ENCODE results near the gene MRGPRG.
"Not testable (repeated sequence)": the region's sequence is repeated elsewhere in the genome, so short reads cannot be mapped to it uniquely, and the experiment has no call there.

MRGPRG gene

DNA sequence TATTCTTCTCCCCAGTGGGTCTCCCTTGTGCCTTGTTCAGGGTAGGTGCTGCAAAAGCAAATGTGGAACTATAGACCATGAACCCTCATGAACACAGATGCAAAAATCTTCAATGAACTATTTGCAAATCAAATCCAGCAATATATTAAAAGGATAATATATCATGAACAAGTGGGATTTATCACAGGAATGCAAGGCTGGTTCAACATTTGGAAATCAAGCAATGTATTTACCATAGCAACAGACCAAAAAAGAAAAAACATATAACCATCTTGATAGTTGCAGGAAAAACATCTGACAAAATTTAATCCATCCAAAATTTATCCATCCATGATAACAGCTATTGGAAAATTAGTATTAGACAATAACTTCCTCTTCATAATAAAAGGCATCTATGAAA, 42.1 kb downstream of the MRGPRG start:
- no peak for DNase-seq (ENCODE audit: low spot score)

DNA sequence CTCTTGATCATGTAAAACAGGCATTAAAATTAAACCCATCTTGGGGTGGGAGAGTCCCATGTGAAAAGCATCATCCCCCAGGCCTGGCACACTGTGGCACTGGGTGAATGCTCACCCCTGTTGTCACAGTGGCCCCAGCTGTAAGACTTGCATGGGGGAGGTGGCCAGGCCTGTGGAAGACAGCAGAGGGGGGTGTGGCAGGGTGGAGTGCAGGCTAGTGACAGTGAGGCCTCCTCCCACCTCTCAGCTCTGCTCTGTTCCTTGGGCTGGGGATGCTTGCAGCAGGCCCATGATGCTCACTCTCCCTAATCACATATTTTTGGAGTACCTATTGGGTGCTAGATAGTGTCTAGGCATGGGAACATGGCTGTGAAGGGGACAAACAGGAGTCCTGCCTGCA, 43.4 kb downstream of the MRGPRG start:
- no peak for DNase-seq (ENCODE audit: low spot score)

DNA sequence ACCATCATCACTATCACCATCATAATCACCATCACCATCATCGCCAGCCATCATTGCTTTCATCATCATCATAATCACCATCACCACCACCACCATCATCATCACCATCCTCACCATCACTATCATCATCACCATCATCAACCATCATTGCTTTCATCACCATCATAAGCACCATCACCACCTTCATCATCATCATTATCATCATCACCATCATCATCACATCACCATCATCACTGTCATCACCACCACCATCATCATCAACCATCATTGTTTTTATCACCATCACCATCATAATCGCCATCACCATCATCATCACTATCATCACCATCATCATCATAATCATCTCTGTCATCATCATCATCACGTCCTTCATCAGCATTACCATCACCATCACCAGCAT, 44.2 kb downstream of the MRGPRG start:
- no peak for DNase-seq (ENCODE audit: low spot score)

DNA sequence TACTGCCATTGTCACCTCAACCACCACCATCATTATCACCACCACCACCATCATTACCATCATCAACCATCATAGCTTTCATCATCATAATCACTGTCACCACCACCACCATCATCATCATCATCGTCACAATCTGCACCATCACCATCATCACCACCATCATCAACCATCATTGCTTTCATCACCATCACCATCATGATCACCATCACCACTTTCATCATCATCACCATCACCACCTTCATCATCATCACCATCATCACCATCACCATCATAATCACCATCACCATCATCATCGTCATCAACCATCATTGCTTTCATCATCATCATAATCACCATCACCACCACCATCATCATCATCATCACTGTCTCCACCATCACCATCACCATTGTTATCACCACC, 44.8 kb downstream of the MRGPRG start:
- DNase-seq (ENCODE audit: low spot score) = no peak

DNA sequence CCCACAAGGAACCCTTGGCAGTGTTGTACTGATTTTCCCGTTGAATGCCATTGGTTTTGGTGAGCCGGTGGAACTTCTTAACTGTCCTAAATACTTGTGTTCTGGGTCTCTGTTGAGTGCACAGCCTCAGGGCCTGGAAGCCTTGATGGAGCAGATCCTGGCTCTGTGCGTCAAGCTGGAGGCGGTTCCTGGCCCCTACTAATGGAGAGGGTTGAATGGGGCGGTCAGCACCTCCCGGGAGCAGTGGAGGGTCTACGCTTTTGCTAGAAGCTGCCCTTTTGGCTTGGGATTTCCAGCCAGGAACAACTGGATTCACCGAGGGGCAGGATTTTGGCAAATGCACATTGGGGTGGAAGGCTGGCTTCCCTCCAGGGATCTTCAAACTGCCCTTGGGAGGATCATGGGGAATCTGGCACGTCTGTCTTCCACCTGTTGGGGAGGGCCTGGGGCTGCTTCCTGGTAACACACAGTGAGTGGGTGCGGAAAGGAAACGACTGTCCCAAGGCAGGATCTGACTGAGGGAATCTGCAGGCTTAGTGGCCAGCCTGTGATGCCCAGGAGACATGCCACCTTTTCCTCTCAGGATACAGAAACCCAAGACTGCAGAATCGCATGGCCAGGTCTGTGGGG, 46.6 kb downstream of the MRGPRG start:
- DNase-seq (ENCODE audit: low spot score) = no peak

DNA sequence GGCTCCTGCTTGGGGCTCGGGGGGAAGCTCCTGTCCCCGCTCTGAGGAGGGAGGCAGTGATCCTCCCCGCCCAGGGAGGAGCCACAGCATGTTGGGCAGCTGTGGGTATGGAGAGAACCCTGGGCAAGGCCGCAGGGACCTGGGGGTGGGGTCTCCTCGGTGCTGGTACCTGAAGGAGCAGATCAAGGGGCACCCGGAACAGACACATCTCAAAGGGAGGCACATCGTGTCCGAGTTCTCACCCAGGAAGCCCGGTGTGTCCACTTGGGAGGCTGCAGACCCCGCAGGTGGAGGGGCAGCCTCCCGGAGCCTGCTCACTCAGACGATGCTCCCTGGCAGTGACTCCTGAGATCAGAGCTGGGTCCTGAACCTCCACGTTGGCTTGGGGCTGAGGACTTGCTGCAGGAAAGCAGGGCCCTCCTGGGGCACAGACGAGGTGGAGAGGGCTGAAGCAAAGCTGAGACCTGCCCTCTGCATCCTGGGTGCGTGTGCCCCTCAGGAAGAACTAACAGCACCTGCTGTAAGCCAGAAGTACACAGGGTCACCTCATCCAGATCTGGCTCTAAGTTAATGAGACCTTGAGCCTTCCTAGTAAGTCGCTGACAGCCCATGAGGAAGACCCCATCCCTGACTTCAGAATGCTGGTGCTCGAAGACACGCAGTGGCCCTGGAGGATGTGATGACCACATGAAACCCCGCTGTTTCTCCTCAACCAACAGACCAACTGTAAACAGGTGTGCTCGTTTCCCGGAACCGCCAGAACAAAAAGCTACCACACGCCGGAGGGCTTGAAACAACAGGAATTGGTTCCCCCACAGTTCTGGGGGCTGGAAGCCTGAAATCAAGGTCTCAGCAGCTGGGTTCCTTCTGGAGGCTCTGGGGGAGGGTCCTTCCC, 47.6 kb downstream of the MRGPRG start:
- no peak for DNase-seq (ENCODE audit: low spot score)

DNA sequence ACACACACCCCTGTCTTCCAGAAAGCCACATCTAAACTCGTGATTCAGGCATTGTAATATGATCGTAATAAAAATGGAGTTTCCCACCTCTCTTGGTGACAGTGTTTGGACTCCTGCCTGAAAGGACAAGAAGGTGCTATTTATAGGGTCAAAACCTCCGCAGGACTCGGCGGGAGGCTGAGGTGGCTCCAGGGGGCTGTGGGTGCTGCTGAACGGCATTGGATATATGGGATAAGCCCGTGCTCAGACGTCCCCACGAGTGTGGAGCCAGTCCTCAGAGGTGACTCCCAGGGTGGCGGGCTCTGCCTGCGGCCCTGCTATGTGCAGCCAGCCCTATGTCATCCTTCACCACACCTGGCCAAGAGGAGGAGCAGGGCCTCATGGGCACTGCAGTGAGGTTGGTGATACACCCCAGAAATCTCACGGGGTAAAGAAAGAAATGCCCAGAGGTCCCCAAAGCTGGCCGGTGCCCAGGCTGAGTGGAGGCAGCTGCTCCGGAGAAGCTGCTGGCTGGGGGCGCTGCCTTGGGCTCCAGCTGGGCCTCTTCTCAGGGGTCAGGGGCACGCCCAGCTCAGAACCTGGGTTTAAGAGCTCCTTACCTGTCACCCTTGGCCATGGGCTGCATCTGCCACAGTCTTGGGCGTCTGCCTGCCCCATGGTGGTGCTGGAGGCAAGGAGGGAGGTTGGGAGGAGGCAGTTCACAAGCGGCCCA, 48.4 kb downstream of the MRGPRG start:
- DNase-seq (ENCODE audit: low spot score) = no peak

DNA sequence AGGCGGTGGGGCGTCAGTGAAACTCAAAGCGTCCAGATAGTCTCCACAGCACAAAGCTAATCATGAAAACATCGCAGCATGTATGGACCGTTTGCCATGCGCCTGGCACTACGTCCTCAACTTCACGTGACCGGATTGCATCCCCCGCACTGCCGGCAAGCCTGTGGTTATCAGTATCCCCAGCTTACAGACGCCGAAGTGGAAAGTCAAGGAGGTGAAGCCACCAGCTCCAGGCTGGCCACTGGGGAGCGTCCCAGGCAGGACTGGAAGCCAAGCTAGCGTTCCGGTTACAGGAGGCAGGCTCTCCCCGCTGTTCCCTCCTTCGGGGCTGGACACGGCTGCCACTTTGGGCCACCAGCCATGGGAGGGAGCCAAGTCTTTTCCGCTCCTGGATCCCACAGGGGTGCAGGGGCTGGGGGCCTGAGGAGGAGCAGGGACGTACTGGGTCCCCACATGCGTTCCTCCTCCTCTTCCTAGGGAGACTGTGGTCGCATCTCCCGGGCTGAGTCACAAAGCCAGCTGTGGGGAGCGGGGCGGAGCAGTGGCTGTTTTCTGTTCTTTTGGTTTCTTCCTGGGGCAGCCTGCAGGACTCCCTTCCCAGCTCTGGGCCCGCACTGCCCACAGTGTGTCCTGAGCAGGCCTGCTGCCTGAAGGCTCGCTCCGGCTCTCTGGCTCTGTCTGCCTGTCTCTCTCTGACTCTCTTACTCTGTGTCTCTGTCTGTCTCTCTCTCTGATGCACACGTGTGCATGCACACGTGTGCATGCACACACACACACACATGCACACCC, 49.2 kb downstream of the MRGPRG start:
- no peak for DNase-seq (ENCODE audit: low spot score)

DNA sequence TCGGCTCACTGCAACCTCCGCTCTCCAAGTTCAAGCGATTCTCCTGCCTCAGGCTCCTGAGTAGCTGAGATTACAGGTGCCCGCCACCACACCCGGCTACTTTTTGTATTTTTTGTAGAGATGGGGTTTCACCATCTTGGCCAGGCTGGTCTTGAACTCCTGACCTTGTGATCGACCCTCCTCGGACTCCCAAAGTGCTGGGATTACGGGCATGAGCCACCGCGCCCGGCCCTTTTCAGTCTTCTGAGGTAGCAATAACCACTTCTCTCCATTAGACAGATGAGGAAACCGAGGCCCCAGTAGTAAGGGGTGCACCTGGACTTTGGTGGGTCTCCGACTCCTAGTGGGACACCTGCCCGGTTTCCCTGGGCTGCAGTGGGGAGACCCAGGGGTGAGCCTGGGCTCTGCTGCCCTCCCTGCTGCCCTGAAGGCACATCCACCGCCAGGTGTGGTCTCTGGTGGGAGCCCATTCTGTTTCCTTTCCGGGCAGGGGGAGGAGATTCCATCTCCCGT, 49.8 kb downstream of the MRGPRG start:
- not testable (repeated sequence) for DNase-seq (ENCODE audit: low spot score)

Data from HuH-7 (cell line).